ENCODE results near the gene PXDN.

PXDN gene

GRCh38 chr2:1759611-1759930 is 15.3 kb upstream of the PXDN start:
- no peak overlapping the region for H3K4me2 ChIP-seq (ENCODE audit: low read depth, low read length, poor library complexity, severe bottlenecking)
- no peak overlapping the region for H3K4me3 ChIP-seq (ENCODE audit: low read length, poor library complexity, severe bottlenecking)
- no peaks in the 10 kb centered on the region for H3K27me3 ChIP-seq (ENCODE audit: insufficient read depth, low read length, poor library complexity, severe bottlenecking)
- TF ChIP-seq, protein P1, sequence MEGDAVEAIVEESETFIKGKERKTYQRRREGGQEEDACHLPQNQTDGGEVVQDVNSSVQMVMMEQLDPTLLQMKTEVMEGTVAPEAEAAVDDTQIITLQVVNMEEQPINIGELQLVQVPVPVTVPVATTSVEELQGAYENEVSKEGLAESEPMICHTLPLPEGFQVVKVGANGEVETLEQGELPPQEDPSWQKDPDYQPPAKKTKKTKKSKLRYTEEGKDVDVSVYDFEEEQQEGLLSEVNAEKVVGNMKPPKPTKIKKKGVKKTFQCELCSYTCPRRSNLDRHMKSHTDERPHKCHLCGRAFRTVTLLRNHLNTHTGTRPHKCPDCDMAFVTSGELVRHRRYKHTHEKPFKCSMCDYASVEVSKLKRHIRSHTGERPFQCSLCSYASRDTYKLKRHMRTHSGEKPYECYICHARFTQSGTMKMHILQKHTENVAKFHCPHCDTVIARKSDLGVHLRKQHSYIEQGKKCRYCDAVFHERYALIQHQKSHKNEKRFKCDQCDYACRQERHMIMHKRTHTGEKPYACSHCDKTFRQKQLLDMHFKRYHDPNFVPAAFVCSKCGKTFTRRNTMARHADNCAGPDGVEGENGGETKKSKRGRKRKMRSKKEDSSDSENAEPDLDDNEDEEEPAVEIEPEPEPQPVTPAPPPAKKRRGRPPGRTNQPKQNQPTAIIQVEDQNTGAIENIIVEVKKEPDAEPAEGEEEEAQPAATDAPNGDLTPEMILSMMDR (conservative IDR thresholded peaks at IDR 0.05; ENCODE audit: low read length) = no peak
- TF ChIP-seq EZH2phosphoT487 (IDR thresholded peaks at IDR 0.05; ENCODE audit: borderline replicate concordance) = no peak
- no peaks in the 10 kb centered on the region for H3F3A ChIP-seq (ENCODE audit: low read depth)
- no peaks in the 10 kb centered on the region for H3K9me3 ChIP-seq (ENCODE audit: insufficient read depth, low read depth, low read length)
- H4K20me1 ChIP-seq (ENCODE audit: insufficient read depth, low read length, poor library complexity, severe bottlenecking) = no peaks in the 10 kb centered on the region
- no peaks in the 10 kb centered on the region for H3K79me2 ChIP-seq (ENCODE audit: insufficient read depth, low read length)
- H3K9me2 ChIP-seq (replicated peaks; ENCODE audit: low read depth, low read length) = no peaks in the 10 kb centered on the region
- H3K9ac ChIP-seq (ENCODE audit: low read depth, low read length, poor library complexity, severe bottlenecking) = no peak overlapping the region
- H3K4me1 ChIP-seq (ENCODE audit: insufficient read depth, low read length, poor library complexity, severe bottlenecking) = peaks cover 14% of the 10 kb centered on the region
- H2AFZ ChIP-seq (ENCODE audit: low read length) = no peak overlapping the region
- H3K36me3 ChIP-seq (ENCODE audit: insufficient read depth, low read length) = no peaks in the 10 kb centered on the region

- no peak for TF ChIP-seq EZH2phosphoT487 (IDR thresholded peaks at IDR 0.05; ENCODE audit: borderline replicate concordance)
- TF ChIP-seq, protein P1 (conservative IDR thresholded peaks at IDR 0.05; ENCODE audit: low read length) = no peak
- peak overlapping the region; percentile 51 for H3K4me2 ChIP-seq (ENCODE audit: low read depth, low read length, poor library complexity, severe bottlenecking)
- H3K9ac ChIP-seq (ENCODE audit: low read depth, low read length, poor library complexity, severe bottlenecking) = peak overlapping the region; percentile 12
- H3K4me3 ChIP-seq (ENCODE audit: low read length, poor library complexity, severe bottlenecking) = no peak overlapping the region
- no peaks in the 10 kb centered on the region for H3K36me3 ChIP-seq (ENCODE audit: insufficient read depth, low read length)
- H3K9me2 ChIP-seq (replicated peaks; ENCODE audit: low read depth, low read length) = no peaks in the 10 kb centered on the region
- H4K20me1 ChIP-seq (ENCODE audit: insufficient read depth, low read length, poor library complexity, severe bottlenecking) = no peaks in the 10 kb centered on the region
- no peaks in the 10 kb centered on the region; the same call in 1 of the 2 replicates for H3K9me3 ChIP-seq (ENCODE audit: insufficient read depth, low read depth, low read length)
- H3K27me3 ChIP-seq (ENCODE audit: insufficient read depth, low read length, poor library complexity, severe bottlenecking) = no peaks in the 10 kb centered on the region
- H2AFZ ChIP-seq (ENCODE audit: low read length) = no peak overlapping the region
- no peaks in the 10 kb centered on the region for H3F3A ChIP-seq (ENCODE audit: low read depth)
- H3K4me1 ChIP-seq (ENCODE audit: insufficient read depth, low read length, poor library complexity, severe bottlenecking) = peaks cover 14% of the 10 kb centered on the region
- H3K79me2 ChIP-seq (ENCODE audit: insufficient read depth, low read length) = no peaks in the 10 kb centered on the region
These were observed 14.7 kb upstream of the PXDN start for GRCh38 chr2:1758774-1759610.

GRCh38 chr2:1758171-1758570 is 13.9 kb upstream of the PXDN start:
- Histone ChIP-seq H3K4me1 (ENCODE audit: insufficient read depth, low read length, poor library complexity, severe bottlenecking) (peaks cover 14% of the 10 kb centered on the region), H3K9me2 (replicated peaks; ENCODE audit: low read depth, low read length) (no peaks in the 10 kb centered on the region), H3K4me3 (ENCODE audit: low read length, poor library complexity, severe bottlenecking) (no peak overlapping the region), H3F3A (ENCODE audit: low read depth) (no peaks in the 10 kb centered on the region), H3K36me3 (ENCODE audit: insufficient read depth, low read length) (no peaks in the 10 kb centered on the region), H3K9ac (ENCODE audit: low read depth, low read length, poor library complexity, severe bottlenecking) (peak overlapping the region; percentile 12), H2AFZ (ENCODE audit: low read length) (no peak overlapping the region), H3K4me2 (ENCODE audit: low read depth, low read length, poor library complexity, severe bottlenecking) (peak overlapping the region; percentile 51), H3K79me2 (ENCODE audit: insufficient read depth, low read length) (no peaks in the 10 kb centered on the region), H3K27me3 (ENCODE audit: insufficient read depth, low read length, poor library complexity, severe bottlenecking) (no peaks in the 10 kb centered on the region), H3K9me3 (ENCODE audit: insufficient read depth, low read depth, low read length) (no peaks in the 10 kb centered on the region; the same call in 1 of the 2 replicates), H4K20me1 (ENCODE audit: insufficient read depth, low read length, poor library complexity, severe bottlenecking) (no peaks in the 10 kb centered on the region)
- TF ChIP-seq, protein P1 (conservative IDR thresholded peaks at IDR 0.05; ENCODE audit: low read length) = no peak
- no peak for TF ChIP-seq EZH2phosphoT487 (IDR thresholded peaks at IDR 0.05; ENCODE audit: borderline replicate concordance)

Data from Loucy (cell line).